Tibial nerve (tissue), 4 donors: Measurements from ENCODE around the gene ZNF184. TPM values are rescaled to one million over a fixed set of nuclear protein-coding genes. Genes with fewer than 3 reads are reported as not detected.
"Not testable (repeated sequence)": the region's sequence is repeated elsewhere in the genome, so short reads cannot be mapped to it uniquely, and the experiment has no call there.

Experiments used
- DNase-seq, 2 donors: peaks; one replicate each; pipeline ENCODE4 v3.0.0-alpha.2; 2019; ENCODE audit warnings: low spot score in 2 of 2
- H3K27ac ChIP-seq, 4 donors: fragments of 200-600 bp; sonication (generic) in 3 of 4; one replicate each; pipeline ENCODE4 v1.5.1; 2017 to 2019; ENCODE audit warnings: mild to moderate bottlenecking in 1 of 4
- H3K27me3 ChIP-seq, 2 donors: fragments of 200-600 bp; sonication (generic) in 1 of 2; one replicate each; pipeline versions ENCODE4 v1.5.1 to v1.6.0; 2017 to 2019
- H3K36me3 ChIP-seq, 3 donors: fragments of 200-600 bp; sonication (generic); one replicate each; pipeline ENCODE4 v1.5.1; 2018 to 2019
- H3K4me1 ChIP-seq, 4 donors: fragments of 200-600 bp; sonication (generic) in 3 of 4; one replicate each; pipeline ENCODE4 v1.5.1; 2017 to 2019
- H3K4me3 ChIP-seq, 4 donors: fragments of 200-600 bp; sonication (generic) in 3 of 4; one replicate each; pipeline ENCODE4 v1.5.1; 2017 to 2019; ENCODE audit warnings: mild to moderate bottlenecking in 1 of 4, moderate library complexity in 1 of 4
- H3K9me3 ChIP-seq, 4 donors: fragments of 200-600 bp; sonication (generic) in 3 of 4; one replicate each; pipeline ENCODE4 v1.5.1; 2017 to 2019
- EP300 ChIP-seq, 2 donors: sonication (generic); formaldehyde crosslinking; IDR thresholded peaks; one replicate each; pipeline ENCODE4 v1.6.1; 2017; ENCODE audit warnings: antibody characterized with exemption in 2 of 2, mild to moderate bottlenecking in 1 of 2
- POLR2A ChIP-seq, 2 donors: fragments of 450-650 bp; IDR thresholded peaks; one replicate each; pipeline ENCODE4 v1.6.1; 2017; ENCODE audit warnings: antibody characterized with exemption in 2 of 2, mild to moderate bottlenecking in 2 of 2, moderate library complexity in 2 of 2
- WGBS, 2 donors: methylation state at CpG; one replicate each; pipeline ENCODE4 v1.1.5; 2018; 5-methylcytosine and 5-hydroxymethylcytosine counted together
- total RNA-seq, 4 donors: library from RNA; depleted of rRNA; stranded (reverse); fragments of >200 nt; gene quantifications; one replicate each; pipeline ENCODE4 v1.1.0, GENCODE V29; 2016
- TF ChIP-seq, protein P1 (sequence below), 5 experiments: fragments of 200-600 bp in 3 of 5; fragments of 450-650 bp in 2 of 5; sonication (generic) in 3 of 5; IDR thresholded peaks; one replicate each; pipeline ENCODE4 v1.5.1; 2016 to 2019; ENCODE audit warnings: antibody characterized with exemption in 5 of 5, mild to moderate bottlenecking in 3 of 5, moderate library complexity in 2 of 5

The ZNF184 gene
- total RNA-seq, 4 donors from 2014 or later = 6.1 to 10.7 (median 8.9) TPM

DNA sequence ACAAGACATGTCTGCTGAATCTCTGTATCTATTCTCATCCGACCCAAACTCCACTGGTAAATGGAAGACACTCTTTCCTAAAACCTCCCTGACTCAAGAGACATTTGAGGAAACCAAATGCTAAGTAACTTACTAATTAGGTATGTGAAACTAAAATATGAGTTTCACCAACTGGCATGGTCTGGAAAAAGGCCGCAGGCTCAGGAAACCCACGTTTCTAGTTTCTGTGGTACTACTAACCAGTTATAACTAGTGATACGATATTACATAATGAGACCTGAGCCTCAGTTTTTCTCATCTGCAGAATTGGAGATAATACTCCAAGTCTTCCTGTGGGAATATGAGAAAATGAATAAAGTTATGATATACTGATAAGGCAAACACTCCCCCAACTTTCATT is 44.4 kb downstream of the ZNF184 start:
- Histone ChIP-seq H3K36me3 (peaks cover 0 to 16% (median 0%) of the 10 kb centered on the region in 3 donors), H3K27me3 (no peaks in the 10 kb centered on the region), H3K4me1 (no peaks in the 10 kb centered on the region), H3K27ac (no peak overlapping the region), H3K9me3 (peaks cover 0 to 19% (median 0%) of the 10 kb centered on the region in 4 donors), H3K4me3 (no peak overlapping the region)
- WGBS, 2 donors = 85% methylated on average over 4 of the region's 4 CpGs
- DNase-seq = no peak
- TF ChIP-seq POLR2A (IDR thresholded peaks at IDR 0.05) (no peak), EP300 (IDR thresholded peaks at IDR 0.05) (no peak)
- TF ChIP-seq, protein P1, sequence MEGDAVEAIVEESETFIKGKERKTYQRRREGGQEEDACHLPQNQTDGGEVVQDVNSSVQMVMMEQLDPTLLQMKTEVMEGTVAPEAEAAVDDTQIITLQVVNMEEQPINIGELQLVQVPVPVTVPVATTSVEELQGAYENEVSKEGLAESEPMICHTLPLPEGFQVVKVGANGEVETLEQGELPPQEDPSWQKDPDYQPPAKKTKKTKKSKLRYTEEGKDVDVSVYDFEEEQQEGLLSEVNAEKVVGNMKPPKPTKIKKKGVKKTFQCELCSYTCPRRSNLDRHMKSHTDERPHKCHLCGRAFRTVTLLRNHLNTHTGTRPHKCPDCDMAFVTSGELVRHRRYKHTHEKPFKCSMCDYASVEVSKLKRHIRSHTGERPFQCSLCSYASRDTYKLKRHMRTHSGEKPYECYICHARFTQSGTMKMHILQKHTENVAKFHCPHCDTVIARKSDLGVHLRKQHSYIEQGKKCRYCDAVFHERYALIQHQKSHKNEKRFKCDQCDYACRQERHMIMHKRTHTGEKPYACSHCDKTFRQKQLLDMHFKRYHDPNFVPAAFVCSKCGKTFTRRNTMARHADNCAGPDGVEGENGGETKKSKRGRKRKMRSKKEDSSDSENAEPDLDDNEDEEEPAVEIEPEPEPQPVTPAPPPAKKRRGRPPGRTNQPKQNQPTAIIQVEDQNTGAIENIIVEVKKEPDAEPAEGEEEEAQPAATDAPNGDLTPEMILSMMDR (IDR thresholded peaks at IDR 0.05) = no peak

DNA sequence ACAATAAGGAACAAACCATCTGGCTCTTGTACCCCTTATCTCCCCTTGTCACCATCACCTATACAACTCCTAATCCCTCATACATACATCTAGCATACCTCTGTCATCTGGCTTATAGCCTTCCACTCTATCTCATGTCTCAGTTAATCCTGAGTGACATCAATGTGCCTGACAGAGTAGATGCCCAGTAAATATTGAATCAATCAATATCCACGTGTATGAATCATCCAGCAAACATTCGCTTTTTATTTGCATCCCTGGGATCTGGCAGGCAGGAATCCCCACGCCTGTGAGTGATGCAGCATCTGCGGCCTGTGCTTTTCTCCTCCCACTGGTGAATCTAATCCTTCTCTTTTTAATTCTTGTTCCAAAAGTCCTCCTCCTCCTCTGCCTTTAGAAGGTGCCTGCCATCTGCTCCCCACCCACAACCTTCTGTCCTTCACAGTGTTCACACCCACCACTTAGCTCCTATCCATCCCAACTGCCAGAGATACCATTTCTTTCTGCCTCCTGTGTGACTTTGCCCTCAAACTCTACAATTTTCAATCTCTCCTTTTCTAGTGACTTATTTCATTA is 46.8 kb downstream of the ZNF184 start:
- no peak overlapping the region for H3K4me3 ChIP-seq
- 80 to 87% methylated on average over 4 of the region's 4 CpGs for WGBS, 2 donors
- no peak for DNase-seq
- H3K27me3 ChIP-seq = no peaks in the 10 kb centered on the region
- H3K36me3 ChIP-seq = peaks cover 0 to 16% (median 0%) of the 10 kb centered on the region in 3 donors
- no peaks in the 10 kb centered on the region for H3K4me1 ChIP-seq
- peaks cover 0 to 26% (median 0%) of the 10 kb centered on the region in 4 donors for H3K9me3 ChIP-seq
- H3K27ac ChIP-seq = no peak overlapping the region
- TF ChIP-seq POLR2A (IDR thresholded peaks at IDR 0.05) (no peak), EP300 (IDR thresholded peaks at IDR 0.05) (no peak)
- TF ChIP-seq, protein P1 (IDR thresholded peaks at IDR 0.05) = no peak

DNA sequence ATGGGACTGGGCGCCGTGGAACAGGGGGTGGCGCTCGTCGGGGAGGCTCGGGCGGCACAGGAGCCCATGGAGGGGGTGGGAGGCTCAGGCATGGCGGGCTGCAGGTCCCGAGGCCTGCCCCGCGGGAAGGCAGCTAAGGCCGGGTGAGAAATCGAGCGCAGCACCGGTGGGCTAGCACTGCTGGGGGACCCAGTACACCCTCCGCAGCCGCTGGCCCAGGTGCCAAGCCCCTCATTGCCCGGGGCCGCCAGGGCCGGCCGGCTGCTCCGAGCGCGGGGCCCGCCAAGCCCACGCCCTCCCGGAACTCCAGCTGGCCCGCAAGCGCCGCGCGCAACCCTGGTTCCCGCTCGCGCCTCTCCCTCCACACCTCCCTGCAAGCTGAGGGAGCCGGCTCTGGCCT is 48.1 kb downstream of the ZNF184 start:
- not testable (repeated sequence) for H3K4me1 ChIP-seq, DNase-seq, H3K4me3 ChIP-seq, H3K27me3 ChIP-seq, H3K27ac ChIP-seq, H3K36me3 ChIP-seq
- 88 to 92% methylated on average over 31 to 35 of the region's 36 CpGs for WGBS, 2 donors
- H3K9me3 ChIP-seq = peaks cover 0 to 16% (median 0%) of the 10 kb centered on the region in 4 donors

DNA sequence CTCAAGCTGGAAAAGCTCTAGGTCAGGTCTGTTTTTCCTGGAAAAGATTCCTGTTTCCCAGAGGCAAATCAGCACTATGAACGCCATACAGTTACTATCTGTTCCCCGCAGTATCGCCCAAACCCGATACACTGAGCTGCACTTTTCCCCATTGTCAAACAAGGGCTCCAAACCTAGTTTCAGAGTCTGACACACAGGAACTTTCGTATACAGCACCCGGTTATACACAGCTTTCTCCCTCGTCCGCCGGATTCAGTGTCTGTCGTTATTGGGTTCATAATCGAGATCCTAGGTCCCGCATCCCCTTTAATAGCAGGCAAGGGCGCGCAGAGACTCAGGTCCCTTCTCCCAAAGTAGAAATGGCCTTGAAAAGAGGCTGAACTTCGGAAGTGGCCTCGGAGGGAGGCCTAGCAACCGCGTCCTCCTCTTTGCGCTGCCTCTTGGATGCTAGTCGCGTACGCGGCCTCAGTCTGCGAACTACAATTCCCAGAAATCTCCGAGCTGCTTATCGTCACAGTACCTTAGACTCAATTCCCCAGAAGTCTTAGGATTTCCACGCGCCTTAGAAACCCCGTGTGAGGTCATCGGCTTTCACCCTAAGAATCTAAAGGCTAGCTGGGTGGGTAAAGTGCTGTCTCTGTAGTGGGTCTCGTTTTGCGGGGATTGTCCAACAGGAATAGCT is 50.1 kb downstream of the ZNF184 start:
- H3K36me3 ChIP-seq = no peaks in the 10 kb centered on the region
- no peaks in the 10 kb centered on the region for H3K4me1 ChIP-seq
- no peak for TF ChIP-seq EP300 (IDR thresholded peaks at IDR 0.05)
- TF ChIP-seq, protein P1 (IDR thresholded peaks at IDR 0.05) = no peak
- no peak for TF ChIP-seq POLR2A (IDR thresholded peaks at IDR 0.05)
- peaks cover 0 to 16% (median 0%) of the 10 kb centered on the region in 4 donors for H3K9me3 ChIP-seq
- no peak overlapping the region for H3K27ac ChIP-seq
- DNase-seq = no peak
- no peak overlapping the region for H3K4me3 ChIP-seq
- WGBS, 2 donors = 58% methylated on average over 32 of the region's 32 CpGs
- no peaks in the 10 kb centered on the region for H3K27me3 ChIP-seq

DNA sequence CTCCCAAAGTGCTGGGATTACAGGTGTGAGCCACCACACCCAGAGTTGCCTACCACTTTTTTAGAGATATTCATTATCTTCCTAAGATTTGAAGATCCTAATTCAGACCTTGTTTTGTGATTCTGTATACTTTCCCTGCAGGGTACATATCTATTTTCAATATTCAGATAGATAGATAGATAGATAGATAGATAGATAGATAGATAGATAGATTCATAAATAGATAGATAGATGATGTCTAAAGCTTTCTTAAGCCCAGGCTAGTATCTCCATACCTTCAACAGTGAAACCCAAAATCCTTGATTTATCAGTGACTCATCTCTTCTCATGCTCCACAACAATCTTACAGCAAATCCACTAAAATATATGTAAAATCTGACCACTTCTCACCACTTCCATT is 53.5 kb downstream of the ZNF184 start:
- H3K36me3 ChIP-seq = no peaks in the 10 kb centered on the region
- DNase-seq = no peak
- no peak overlapping the region for H3K27ac ChIP-seq
- no peaks in the 10 kb centered on the region for H3K4me1 ChIP-seq
- H3K4me3 ChIP-seq = no peak overlapping the region
- H3K27me3 ChIP-seq = no peaks in the 10 kb centered on the region
- TF ChIP-seq POLR2A (IDR thresholded peaks at IDR 0.05) = no peak
- TF ChIP-seq, protein P1 (IDR thresholded peaks at IDR 0.05) = no peak
- no peak for TF ChIP-seq EP300 (IDR thresholded peaks at IDR 0.05)
- peaks cover 0 to 11% (median 0%) of the 10 kb centered on the region in 4 donors for H3K9me3 ChIP-seq
